Measurements from ENCODE around the gene TMEM259. TPM values are rescaled to one million over a fixed set of nuclear protein-coding genes. Genes with fewer than 3 reads are reported as not detected.

Gene TMEM259
- total RNA-seq, 1 experiment from 2014 or later, result 171 TPM

GRCh38 chr19:989381-990081, 31.4 kb downstream of the TMEM259 start:
- Histone ChIP-seq H2BK12ac (ENCODE audit: insufficient read length, low read depth, low read length) (no peak overlapping the region), H2AK5ac (ENCODE audit: insufficient read length, low read length) (no peak overlapping the region), H3T11ph (ENCODE audit: low read length) (no peak overlapping the region), H3K18ac (ENCODE audit: insufficient read length, low read depth, low read length) (no peak overlapping the region), H3K27ac (ENCODE audit: insufficient read length, low read depth, low read length) (no peak overlapping the region), H3K23ac (ENCODE audit: insufficient read length, low read depth, low read length) (no peak overlapping the region), H3K79me2 (ENCODE audit: insufficient read depth, low read length) (no peaks in the 10 kb centered on the region; the same call in 1 of the 2 replicates), H4K8ac (replicated peaks; ENCODE audit: insufficient read length, low read depth, low read length) (no peak overlapping the region), H4K91ac (ENCODE audit: insufficient read length, low read depth, low read length) (no peak overlapping the region), H2AFZ (ENCODE audit: low read length) (no peak overlapping the region), H3K9me3 (ENCODE audit: control insufficient read depth, low read depth, low read length) (no peaks in the 10 kb centered on the region), H2BK20ac (ENCODE audit: low read depth, low read length, poor library complexity, severe bottlenecking) (no peak overlapping the region), H3K14ac (ENCODE audit: insufficient read depth, low read length) (no peak overlapping the region), H3K4ac (ENCODE audit: low read depth, low read length) (no peak overlapping the region), H3K4me2 (ENCODE audit: insufficient read depth, insufficient read length, low read length) (no peak overlapping the region), H3K27me3 (ENCODE audit: insufficient read depth, low read length) (no peaks in the 10 kb centered on the region), H3K9ac (ENCODE audit: extremely low read depth, insufficient read length, low read length) (no peak overlapping the region), H2BK15ac (ENCODE audit: low read depth, low read length) (no peak overlapping the region), H3K79me1 (ENCODE audit: insufficient read depth, low read depth, low read length, poor library complexity, severe bottlenecking) (no peaks in the 10 kb centered on the region), H2BK5ac (ENCODE audit: insufficient read length, low read length) (no peak overlapping the region), H3K23me2 (ENCODE audit: insufficient read length, low read depth, low read length, poor library complexity, severe bottlenecking) (peaks cover 4% of the 10 kb centered on the region), H4K5ac (ENCODE audit: insufficient read length, low read depth, low read length) (no peak overlapping the region), H3K56ac (ENCODE audit: insufficient read length, low read depth, low read length) (no peak overlapping the region), H4K20me1 (ENCODE audit: control insufficient read depth, insufficient read depth, insufficient read length) (peaks cover 3% of the 10 kb centered on the region), H2BK120ac (ENCODE audit: low read depth, low read length, poor library complexity, severe bottlenecking) (no peak overlapping the region), H3K4me1 (ENCODE audit: insufficient read depth, low read length) (no peaks in the 10 kb centered on the region)
- H3K36me3 Mint-ChIP-seq (ENCODE audit: insufficient read depth in 1 of 3, low read depth in 3 of 3), result peaks cover 10 to 43% (median 41%) of the 10 kb centered on the region in 3 experiments; a peak in 6 of 7 replicates
- H3K4me3 Mint-ChIP-seq, result no peak overlapping the region
- no peak for DNase-seq
- H3K4me1 Mint-ChIP-seq, result peaks cover 5 to 20% of the 10 kb centered on the region in 2 experiments
- TF ChIP-seq CTCF (conservative IDR thresholded peaks at IDR 0.05), result peak; percentile 62
- H3K9me3 Mint-ChIP-seq, result no peaks in the 10 kb centered on the region
- H3K27me3 Mint-ChIP-seq (ENCODE audit: low read depth), result peaks cover under 1% of the 10 kb centered on the region; the same call in 1 of the 2 replicates
- WGBS (ENCODE audit: extremely low coverage, insufficient read length, low lambda C conversion rate), result no CpG with 5 or more reads among the region's 25 CpGs
- no peak overlapping the region for H3K27ac Mint-ChIP-seq

All from H9 (cell line).